GM12864 (cell line): ENCODE results near the gene RPS6KA1.
"Not testable (repeated sequence)": the region's sequence is repeated elsewhere in the genome, so short reads cannot be mapped to it uniquely, and the experiment has no call there.

ENCODE experiments used
- DNase-seq: peaks from one replicate; pipeline ENCODE4 v3.0.0-alpha.2; 2011; ENCODE audit warnings: low read depth
- H3K4me3 ChIP-seq: 2 replicates; pipeline ENCODE4 v1.5.1; 2011; ENCODE audit warnings: mild to moderate bottlenecking, low read depth, low read length, control low read depth
- TF ChIP-seq, protein P1 (sequence below): IDR thresholded peaks from 2 replicates; pipeline ENCODE4 v1.5.1; 2011; ENCODE audit warnings: low read depth, mild to moderate bottlenecking, moderate library complexity, low read length, control low read depth, inconsistent platforms; ENCODE audit errors: missing control alignments

The RPS6KA1 gene

DNA sequence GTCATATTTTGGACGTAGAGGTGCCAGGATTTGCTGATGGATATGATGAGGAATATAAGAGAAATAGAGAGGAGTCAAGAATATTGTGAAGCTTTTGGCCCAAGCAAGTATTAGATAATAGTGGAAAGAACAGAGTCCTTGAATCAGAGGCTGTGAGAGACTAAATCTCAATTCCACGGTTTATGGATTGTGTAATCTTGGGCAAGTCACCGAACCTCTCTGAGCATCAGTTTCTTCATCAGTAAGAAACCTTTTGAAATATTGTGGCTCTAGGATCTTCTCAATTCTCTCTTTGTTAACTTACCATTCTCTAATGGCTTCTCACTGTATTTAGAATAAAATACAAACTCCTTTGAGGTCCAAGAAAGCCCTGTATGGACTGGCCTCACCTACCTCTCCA, 77.6 kb downstream of the RPS6KA1 start:
- TF ChIP-seq, protein P1, sequence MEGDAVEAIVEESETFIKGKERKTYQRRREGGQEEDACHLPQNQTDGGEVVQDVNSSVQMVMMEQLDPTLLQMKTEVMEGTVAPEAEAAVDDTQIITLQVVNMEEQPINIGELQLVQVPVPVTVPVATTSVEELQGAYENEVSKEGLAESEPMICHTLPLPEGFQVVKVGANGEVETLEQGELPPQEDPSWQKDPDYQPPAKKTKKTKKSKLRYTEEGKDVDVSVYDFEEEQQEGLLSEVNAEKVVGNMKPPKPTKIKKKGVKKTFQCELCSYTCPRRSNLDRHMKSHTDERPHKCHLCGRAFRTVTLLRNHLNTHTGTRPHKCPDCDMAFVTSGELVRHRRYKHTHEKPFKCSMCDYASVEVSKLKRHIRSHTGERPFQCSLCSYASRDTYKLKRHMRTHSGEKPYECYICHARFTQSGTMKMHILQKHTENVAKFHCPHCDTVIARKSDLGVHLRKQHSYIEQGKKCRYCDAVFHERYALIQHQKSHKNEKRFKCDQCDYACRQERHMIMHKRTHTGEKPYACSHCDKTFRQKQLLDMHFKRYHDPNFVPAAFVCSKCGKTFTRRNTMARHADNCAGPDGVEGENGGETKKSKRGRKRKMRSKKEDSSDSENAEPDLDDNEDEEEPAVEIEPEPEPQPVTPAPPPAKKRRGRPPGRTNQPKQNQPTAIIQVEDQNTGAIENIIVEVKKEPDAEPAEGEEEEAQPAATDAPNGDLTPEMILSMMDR: no peak
- no peak overlapping the region for H3K4me3 ChIP-seq
- no peak for DNase-seq

DNA sequence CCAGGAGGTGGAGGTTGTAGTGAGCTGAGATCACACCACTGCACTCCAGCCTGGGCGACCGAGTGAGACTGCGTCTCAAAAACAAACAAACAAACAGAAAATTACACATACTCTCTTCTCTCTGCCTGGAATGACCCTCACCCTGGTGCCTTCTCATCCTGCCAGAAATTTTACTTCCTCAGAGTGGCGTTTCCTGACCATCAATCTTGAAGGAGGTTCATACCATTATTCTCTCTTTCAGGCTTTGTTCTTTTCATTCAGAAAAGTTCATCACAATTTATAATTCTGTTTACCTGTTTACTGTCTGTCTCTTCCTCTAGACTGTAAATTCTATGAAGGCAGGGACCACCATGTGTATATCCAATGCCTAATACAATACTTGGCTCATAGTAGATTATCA, 79.3 kb downstream of the RPS6KA1 start:
- TF ChIP-seq, protein P1: no peak
- H3K4me3 ChIP-seq: no peak overlapping the region
- no peak for DNase-seq

DNA sequence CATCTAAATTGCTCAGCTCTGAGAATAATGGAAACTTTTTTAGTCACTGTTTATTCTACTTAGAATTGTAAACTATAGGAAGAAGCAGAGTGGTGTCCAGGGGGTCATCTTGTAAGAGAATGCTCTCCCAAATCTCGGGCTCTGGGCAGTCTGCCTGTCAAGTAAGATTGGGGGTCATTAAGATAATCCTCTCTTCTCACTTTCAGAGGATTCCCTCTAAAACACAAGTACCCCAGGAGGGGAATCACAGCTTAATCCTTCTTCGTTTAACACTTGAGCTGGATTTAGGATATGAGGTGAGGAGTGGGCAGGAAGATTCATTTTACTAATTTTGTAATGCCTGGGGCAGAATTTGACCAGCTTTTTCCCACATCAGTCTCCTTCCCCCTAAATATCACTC, 81.2 kb downstream of the RPS6KA1 start:
- no peak overlapping the region for H3K4me3 ChIP-seq
- no peak for DNase-seq
- TF ChIP-seq, protein P1: no peak

DNA sequence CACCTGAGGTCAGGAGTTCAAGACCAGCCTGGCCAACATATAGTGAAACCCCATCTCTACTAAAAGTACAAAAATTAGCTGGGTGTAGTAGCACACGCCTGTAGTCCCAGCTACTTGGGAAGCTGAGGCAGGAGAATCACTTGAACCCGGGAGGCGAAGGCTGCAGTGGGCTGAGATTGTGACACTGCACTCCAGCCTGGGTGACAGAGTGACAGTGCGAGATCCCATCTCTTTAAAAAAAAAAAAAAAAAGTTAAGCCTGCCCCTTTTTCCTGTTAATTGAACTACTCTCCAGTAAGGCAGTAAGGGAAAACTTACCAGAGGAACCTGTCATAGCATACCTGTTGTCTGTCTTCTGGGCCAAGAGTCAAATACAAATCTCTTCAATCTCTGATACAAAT, 83.1 kb downstream of the RPS6KA1 start:
- H3K4me3 ChIP-seq, DNase-seq: not testable (repeated sequence)

DNA sequence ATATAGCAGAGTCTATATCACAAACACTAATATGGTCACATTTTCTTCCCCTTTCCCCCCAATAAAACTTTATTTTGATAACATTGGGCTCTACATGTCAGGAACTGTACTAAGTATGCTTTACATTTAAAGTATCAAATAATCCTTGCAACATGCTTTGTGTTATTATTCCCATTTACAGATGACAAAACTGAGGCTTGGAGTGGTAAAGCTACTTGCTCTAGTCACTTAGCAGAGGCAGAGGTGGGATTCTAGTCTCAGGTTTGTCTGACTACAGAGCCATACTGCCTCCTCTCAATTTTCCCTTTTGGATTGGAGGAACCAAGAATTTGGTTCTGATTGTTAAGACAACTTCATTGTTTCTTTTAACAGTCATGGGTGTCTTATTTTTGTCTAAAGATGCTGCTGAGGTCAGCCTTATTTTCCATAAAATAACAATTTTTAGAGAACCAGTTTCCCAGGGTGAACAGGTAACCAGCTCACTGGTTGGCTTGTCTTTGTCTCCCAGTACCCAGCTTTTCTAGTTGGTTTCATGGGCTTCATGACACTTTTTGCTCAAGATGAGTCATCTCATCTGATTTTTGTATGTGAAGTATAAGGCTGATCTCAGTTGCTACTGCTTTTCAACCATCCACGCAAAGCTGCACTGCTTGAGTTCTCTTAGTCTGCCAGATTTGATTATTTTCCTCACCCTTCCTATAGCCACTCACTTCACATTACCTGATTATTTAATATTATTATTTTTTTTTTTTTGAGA, 85.3 kb downstream of the RPS6KA1 start:
- DNase-seq: no peak
- TF ChIP-seq, protein P1: no peak
- no peak overlapping the region for H3K4me3 ChIP-seq

DNA sequence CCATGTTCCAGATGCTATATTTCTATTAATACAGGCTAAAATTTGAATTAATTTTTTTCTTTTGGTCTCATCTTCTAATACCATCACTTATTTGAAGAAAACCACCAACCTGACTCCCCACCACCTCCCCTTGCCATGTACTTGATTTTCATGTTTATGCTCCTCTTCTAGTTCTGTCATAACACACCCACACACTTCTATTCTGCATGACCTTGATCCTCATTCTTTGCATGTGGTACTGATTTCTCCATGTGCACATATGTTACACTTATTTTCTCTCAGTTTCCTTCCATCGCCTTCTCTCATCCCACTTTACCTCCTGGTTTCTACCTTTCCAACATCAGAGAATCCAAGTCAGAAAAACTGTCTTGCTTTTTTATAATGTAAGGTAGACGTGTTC, 87.3 kb downstream of the RPS6KA1 start:
- TF ChIP-seq, protein P1: no peak
- DNase-seq: no peak
- no peak overlapping the region for H3K4me3 ChIP-seq

DNA sequence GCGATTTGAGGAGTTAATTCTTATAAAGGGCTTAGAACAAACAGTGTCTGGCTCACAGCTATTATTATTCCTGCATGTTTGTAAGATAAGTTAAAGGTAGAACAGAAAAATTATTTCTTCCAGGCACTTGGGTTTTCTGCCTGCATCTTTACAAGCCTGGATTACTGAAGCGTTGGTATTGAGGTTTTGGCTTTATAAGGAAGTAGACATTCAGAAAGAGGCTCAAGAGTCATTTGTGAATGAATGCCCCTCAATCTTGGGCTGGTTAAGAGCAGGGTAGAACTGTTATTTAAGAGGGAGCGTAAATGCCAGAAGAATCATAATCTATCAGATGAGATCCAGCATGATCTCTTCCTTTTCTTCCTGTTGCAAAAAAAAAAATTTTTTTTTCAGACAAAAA, 89.0 kb downstream of the RPS6KA1 start:
- TF ChIP-seq, protein P1: no peak
- H3K4me3 ChIP-seq: no peak overlapping the region
- DNase-seq: no peak
